ENCODE measurements around the gene CFHR3.

GRCh38 chr1:196732526-196732925 is 42.1 kb upstream of the CFHR3 start:
- TF ChIP-seq ZNF274 (IDR thresholded peaks at IDR 0.05; ENCODE audit: low read depth, low read length): no peak
- no peak for TF ChIP-seq POLR2AphosphoS5 (IDR thresholded peaks at IDR 0.05; ENCODE audit: low read depth, low read length)
